ENCODE measurements around the gene MYOF. TPM values are rescaled to one million over a fixed set of nuclear protein-coding genes. Genes with fewer than 3 reads are reported as not detected.

Gene MYOF
- total and polyA plus RNA-seq, 7 donors = 0.70 to 9.4 (median 4.2) TPM

DNA sequence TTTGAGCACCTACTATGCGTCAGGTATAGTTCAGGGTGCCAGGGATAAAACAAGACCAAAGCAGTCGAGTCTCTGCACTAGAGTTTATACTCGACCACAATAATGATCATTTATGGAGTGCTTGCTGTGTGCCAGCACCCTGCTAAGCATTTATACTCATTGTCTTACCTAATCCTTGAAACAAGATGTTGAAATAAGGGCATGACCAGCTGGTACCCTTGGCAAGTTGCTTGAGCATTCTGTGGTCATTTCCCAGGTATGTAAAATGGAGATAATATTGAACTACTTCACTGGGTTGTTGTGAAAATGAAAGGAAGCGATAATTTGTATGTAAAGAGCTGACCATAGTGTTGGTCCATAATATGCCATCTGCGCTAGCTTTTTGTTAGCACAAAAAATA, 223.0 kb downstream of the MYOF start:
- no peak for ATAC-seq
- Histone ChIP-seq H3K4me1 (no peaks in the 10 kb centered on the region), H3K4me3 (no peak overlapping the region), H3K27me3 (ENCODE audit: insufficient read depth in 3 of 3, low read length in 2 of 3) (no peaks in the 10 kb centered on the region), H3K9me3 (no peaks in the 10 kb centered on the region), H3K27ac (no peak overlapping the region), H3K36me3 (ENCODE audit: insufficient read depth in 1 of 2, low read depth in 1 of 2) (no peaks in the 10 kb centered on the region)
- intact Hi-C loops (cut with DNase I) = no loop called here
- DNase-seq = no peak
- TF ChIP-seq CTCF (IDR thresholded peaks at IDR 0.05) = no peak
- 88 to 95% (median 89%) methylated on average over 5 of the region's 5 CpGs for WGBS, 3 donors

Other genes starting within 250 kb of the MYOF start
- under 1 TPM in 2 of 4 donors, not detected in 2; 0.10 to 0.29 TPM for gene CEP55, start 14.3 kb upstream of the MYOF start, total RNA-seq
- under 1 TPM in 2 of 3 donors, not detected in 1; 0.16 to 0.25 TPM for gene CEP55, start 14.3 kb upstream of the MYOF start, polyA plus RNA-seq
- gene FFAR4, start 84.3 kb upstream of the MYOF start, total RNA-seq = under 1 TPM in 1 of 4 donors, not detected in 3; 0.07 TPM
- gene FFAR4, start 84.3 kb upstream of the MYOF start, polyA plus RNA-seq = under 1 TPM; 0.01 to 0.18 (median 0.08) TPM
- 1 to 10 TPM; 1.0 to 2.8 (median 1.7) TPM for gene RBP4, start 118.9 kb upstream of the MYOF start, total RNA-seq
- 10 to 100 TPM in 1 of 3 donors, 1 to 10 TPM in 2; 1.2 to 13.6 (median 5.2) TPM for gene RBP4, start 118.9 kb upstream of the MYOF start, polyA plus RNA-seq
- gene PDE6C, start 130.2 kb upstream of the MYOF start, total RNA-seq = not detected
- not detected for gene PDE6C, start 130.2 kb upstream of the MYOF start, polyA plus RNA-seq
- gene FRA10AC1, start 220.3 kb upstream of the MYOF start, total RNA-seq = 10 to 100 TPM in 3 of 4 donors, 1 to 10 TPM in 1; 6.7 to 14.0 (median 13.4) TPM
- 10 to 100 TPM in 1 of 3 donors, 1 to 10 TPM in 2; 6.4 to 15.0 (median 7.2) TPM for gene FRA10AC1, start 220.3 kb upstream of the MYOF start, polyA plus RNA-seq

Data from psoas muscle (tissue), 8 donors.